H9 (cell line): ENCODE results near the gene TRPC3. TPM values are rescaled to one million over a fixed set of nuclear protein-coding genes. Genes with fewer than 3 reads are reported as not detected.
A peak's percentile ranks its signal among the peaks of the same experiment; 100 is the strongest.

ENCODE experiments used
- DNase-seq: peaks from one replicate; pipeline ENCODE4 v3.0.0-alpha.2; 2017
- H2AFZ ChIP-seq: one replicate; pipeline ENCODE4 v1.6.1; 2013; ENCODE audit warnings: mild to moderate bottlenecking, low read length, control low read depth, moderate library complexity
- H2AK5ac ChIP-seq: 2 replicates; pipeline ENCODE4 v1.6.1; 2013; ENCODE audit warnings: low read length, control low read depth, mixed read lengths; ENCODE audit not compliant: insufficient read length
- H2BK120ac ChIP-seq: one replicate; pipeline ENCODE4 v1.6.1; 2013; ENCODE audit warnings: low read depth, mild to moderate bottlenecking, low read length, control low read depth, inconsistent platforms; ENCODE audit not compliant: poor library complexity, severe bottlenecking
- H2BK12ac ChIP-seq: 2 replicates; pipeline ENCODE4 v1.6.1; 2013; ENCODE audit warnings: low read length, control low read depth, mixed read lengths, low read depth; ENCODE audit not compliant: insufficient read length
- H2BK15ac ChIP-seq: 2 replicates; pipeline ENCODE4 v1.6.1; 2013; ENCODE audit warnings: low read depth, low read length, control low read depth
- H2BK20ac ChIP-seq: one replicate; pipeline ENCODE4 v1.6.1; 2013; ENCODE audit warnings: low read depth, mild to moderate bottlenecking, low read length, control low read depth, inconsistent platforms; ENCODE audit not compliant: poor library complexity, severe bottlenecking
- H2BK5ac ChIP-seq: 2 replicates; pipeline ENCODE4 v1.6.1; 2013; ENCODE audit warnings: low read length, control low read depth, mixed read lengths; ENCODE audit not compliant: insufficient read length
- H3K14ac ChIP-seq: 2 replicates; pipeline ENCODE4 v1.6.1; 2013; ENCODE audit warnings: low read length, control low read depth; ENCODE audit not compliant: insufficient read depth
- H3K18ac ChIP-seq: 2 replicates; pipeline ENCODE4 v1.6.1; 2013; ENCODE audit warnings: low read depth, mild to moderate bottlenecking, mixed read lengths, low read length, control low read depth; ENCODE audit not compliant: insufficient read length
- H3K23ac ChIP-seq: 2 replicates; pipeline ENCODE4 v1.6.1; 2013; ENCODE audit warnings: low read length, control low read depth, mixed read lengths, low read depth; ENCODE audit not compliant: insufficient read length
- H3K23me2 ChIP-seq: 2 replicates; pipeline ENCODE4 v1.6.1; 2013; ENCODE audit warnings: low read depth, mild to moderate bottlenecking, mixed read lengths, low read length, control low read depth; ENCODE audit not compliant: insufficient read length, poor library complexity, severe bottlenecking
- H3K27ac ChIP-seq: 2 replicates; pipeline ENCODE4 v1.5.1; 2013; ENCODE audit warnings: low read length, control low read depth, mixed read lengths, low read depth; ENCODE audit not compliant: insufficient read length
- H3K27me3 ChIP-seq: 2 replicates; pipeline ENCODE4 v1.6.1; 2013; ENCODE audit warnings: low read length, control low read depth, inconsistent platforms; ENCODE audit not compliant: insufficient read depth
- H3K4ac ChIP-seq: 2 replicates; pipeline ENCODE4 v1.6.1; 2013; ENCODE audit warnings: low read depth, mild to moderate bottlenecking, control low read depth, inconsistent platforms, low read length, moderate library complexity
- H3K4me1 ChIP-seq: 2 replicates; pipeline ENCODE4 v1.6.1; 2013; ENCODE audit warnings: low read length, control low read depth, inconsistent platforms; ENCODE audit not compliant: insufficient read depth
- H3K4me2 ChIP-seq: 2 replicates; pipeline ENCODE4 v1.6.1; 2013; ENCODE audit warnings: low read length, control low read depth, mixed read lengths; ENCODE audit not compliant: insufficient read length, insufficient read depth
- H3K56ac ChIP-seq: 2 replicates; pipeline ENCODE4 v1.6.1; 2013; ENCODE audit warnings: low read depth, mild to moderate bottlenecking, mixed read lengths, low read length, control low read depth; ENCODE audit not compliant: insufficient read length
- H3K79me1 ChIP-seq: 2 replicates; pipeline ENCODE4 v1.6.1; 2013; ENCODE audit warnings: low read depth, mild to moderate bottlenecking, moderate library complexity, low read length, control low read depth, inconsistent platforms; ENCODE audit not compliant: insufficient read depth, poor library complexity, severe bottlenecking
- H3K79me2 ChIP-seq: 2 replicates; pipeline ENCODE4 v1.6.1; 2013; ENCODE audit warnings: low read length, control low read depth, inconsistent platforms; ENCODE audit not compliant: insufficient read depth
- H3K9ac ChIP-seq: 2 replicates; pipeline ENCODE4 v1.6.1; 2013; ENCODE audit warnings: low read length, control low read depth, mixed read lengths; ENCODE audit not compliant: insufficient read length; ENCODE audit errors: extremely low read depth
- H3K9me3 ChIP-seq: one replicate; pipeline ENCODE4 v1.6.1; 2013; ENCODE audit warnings: low read depth, low read length, inconsistent platforms; ENCODE audit not compliant: control insufficient read depth
- H3T11ph ChIP-seq: one replicate; pipeline ENCODE4 v1.6.1; 2013; ENCODE audit warnings: mild to moderate bottlenecking, low read length, control low read depth, inconsistent platforms
- H4K20me1 ChIP-seq: one replicate; pipeline ENCODE4 v1.6.1; 2013; ENCODE audit not compliant: control insufficient read depth, insufficient read length, insufficient read depth
- H4K5ac ChIP-seq: 2 replicates; pipeline ENCODE4 v1.6.1; 2013; ENCODE audit warnings: low read depth, mild to moderate bottlenecking, mixed read lengths, low read length, control low read depth; ENCODE audit not compliant: insufficient read length
- H4K8ac ChIP-seq: replicated peaks from 2 replicates; pipeline ENCODE4 v1.6.1; 2013; ENCODE audit warnings: low read length, control low read depth, mixed read lengths, low read depth; ENCODE audit not compliant: insufficient read length
- H4K91ac ChIP-seq: 2 replicates; pipeline ENCODE4 v1.6.1; 2013; ENCODE audit warnings: low read depth, mild to moderate bottlenecking, moderate library complexity, mixed read lengths, low read length, control low read depth; ENCODE audit not compliant: insufficient read length
- H3K27ac Mint-ChIP-seq, 3 experiments: 2 replicates in 2 of 3; 3 replicates in 1 of 3; pipeline ENCODE4 v1.8.0; 2020 to 2021; ENCODE audit warnings: mixed read lengths in 3 of 3, mild to moderate bottlenecking in 1 of 3, moderate library complexity in 1 of 3
- H3K27me3 Mint-ChIP-seq: 2 replicates; pipeline ENCODE4 v1.8.0; 2021; ENCODE audit warnings: low read depth, mild to moderate bottlenecking, moderate library complexity, mixed read lengths
- H3K36me3 Mint-ChIP-seq, 3 experiments: 2 replicates in 2 of 3; 3 replicates in 1 of 3; pipeline ENCODE4 v1.8.0; 2020 to 2021; ENCODE audit warnings: low read depth in 3 of 3, mixed read lengths in 3 of 3; ENCODE audit not compliant: insufficient read depth in 1 of 3
- H3K4me1 Mint-ChIP-seq, 2 experiments: 2 replicates each; pipeline ENCODE4 v1.8.0; 2020; ENCODE audit warnings: mixed read lengths in 2 of 2
- H3K4me3 Mint-ChIP-seq, 2 experiments: 2 replicates in 1 of 2; 3 replicates in 1 of 2; pipeline ENCODE4 v1.8.0; 2020 to 2021; ENCODE audit warnings: mild to moderate bottlenecking in 2 of 2, mixed read lengths in 2 of 2, moderate library complexity in 1 of 2
- H3K9me3 Mint-ChIP-seq, 2 experiments: 2 replicates in 1 of 2; 3 replicates in 1 of 2; pipeline ENCODE4 v1.8.0; 2020; ENCODE audit warnings: mild to moderate bottlenecking in 2 of 2, mixed read lengths in 2 of 2, moderate library complexity in 1 of 2
- CTCF ChIP-seq: fragments of 200-600 bp; sonication (generic); conservative IDR thresholded peaks from 3 replicates; pipeline ENCODE4 v1.8.0; 2021; ENCODE audit warnings: antibody characterized with exemption, mild to moderate bottlenecking
- WGBS: extraction: QIAGEN DNeasy Blood & Tissue Kit; methylation state at CpG from one replicate; pipeline ENCODE4 v1.1.7; 2013; ENCODE audit warnings: missing lambda C conversion rate, low lambda C conversion rate, mixed read lengths; ENCODE audit not compliant: insufficient read length; ENCODE audit errors: extremely low coverage; 5-methylcytosine and 5-hydroxymethylcytosine counted together
- total RNA-seq: library from RNA; stranded (reverse); gene quantifications from 2 replicates; pipeline ENCODE4 v1.2.1, GENCODE V29; 2021

Gene TRPC3
- total RNA-seq, 1 experiment from 2014 or later, result 0.13 TPM

GRCh38 chr4:121877041-121877773 lies 74.7 kb downstream of the TRPC3 start:
- H4K91ac ChIP-seq, result no peak overlapping the region
- no peaks in the 10 kb centered on the region for H3K79me1 ChIP-seq
- no peak overlapping the region for H2AFZ ChIP-seq
- no peak overlapping the region for H3K4ac ChIP-seq
- no peak overlapping the region for H3K4me3 Mint-ChIP-seq
- no peak overlapping the region for H3K9ac ChIP-seq
- H3K23ac ChIP-seq, result no peak overlapping the region
- no peak overlapping the region for H2AK5ac ChIP-seq
- no peaks in the 10 kb centered on the region for H3K9me3 Mint-ChIP-seq
- peaks cover 5% of the 10 kb centered on the region for H3K27me3 Mint-ChIP-seq
- no peak overlapping the region for H3K14ac ChIP-seq
- H4K5ac ChIP-seq, result no peak overlapping the region
- no peak overlapping the region for H3K27ac Mint-ChIP-seq
- H3K18ac ChIP-seq, result no peak overlapping the region
- no peak overlapping the region for H3T11ph ChIP-seq
- no CpG with 5 or more reads among the region's 4 CpGs for whole genome bisulfite sequencing
- H2BK20ac ChIP-seq, result no peak overlapping the region
- H3K9me3 ChIP-seq, result no peaks in the 10 kb centered on the region
- DNase-seq, result no peak
- H2BK120ac ChIP-seq, result no peak overlapping the region
- no peak overlapping the region for H2BK5ac ChIP-seq
- no peaks in the 10 kb centered on the region for H3K79me2 ChIP-seq
- no peaks in the 10 kb centered on the region for H4K20me1 ChIP-seq
- no peaks in the 10 kb centered on the region for H3K27me3 ChIP-seq
- peaks cover 0 to 2% of the 10 kb centered on the region in 2 experiments; a peak in 1 of 4 replicates for H3K4me1 Mint-ChIP-seq
- H3K4me2 ChIP-seq, result no peak overlapping the region
- TF ChIP-seq CTCF, result 0 out of 3 replicates have a peak, but pooled peaks have one; percentile 13
- no peak overlapping the region for H2BK12ac ChIP-seq
- H3K27ac ChIP-seq, result no peak overlapping the region
- H3K56ac ChIP-seq, result no peak overlapping the region
- H3K4me1 ChIP-seq, result no peaks in the 10 kb centered on the region
- H2BK15ac ChIP-seq, result no peak overlapping the region
- no peaks in the 10 kb centered on the region for H3K36me3 Mint-ChIP-seq
- H3K23me2 ChIP-seq, result no peaks in the 10 kb centered on the region
- H4K8ac ChIP-seq, result no peak overlapping the region
